Activated T-helper 1 cell treated with anti-CD3 and anti-CD28 coated beads, Interleukin-12 subunit alpha, Interleukin-12 subunit beta, Interleukin-2, Interleukin-4 antibody, amounts not matched to agents 30 ng/mL and 10 ng/mL and 1 ng/mL, durations not matched to agents 14 hours and 24 hours and 36 hours (primary cell): ENCODE results near the gene TNNI2. TPM values are rescaled to one million over a fixed set of nuclear protein-coding genes. Genes with fewer than 3 reads are reported as not detected.

Experiments used
- DNase-seq: peaks from one replicate; pipeline ENCODE4 v3.0.0; 2021; ENCODE audit warnings: low spot score
- H3K27ac Mint-ChIP-seq: one replicate; pipeline ENCODE4 v1.8.0; 2021; ENCODE audit warnings: mild to moderate bottlenecking, mixed read lengths
- H3K27me3 Mint-ChIP-seq: one replicate; pipeline ENCODE4 v1.8.0; 2022; ENCODE audit warnings: mild to moderate bottlenecking, moderate library complexity, mixed read lengths; ENCODE audit not compliant: insufficient read depth
- H3K36me3 Mint-ChIP-seq: one replicate; pipeline ENCODE4 v1.8.0; 2021; ENCODE audit warnings: low read depth, mixed read lengths
- H3K4me1 Mint-ChIP-seq: one replicate; pipeline ENCODE4 v1.8.0; 2021; ENCODE audit warnings: low read depth, mixed read lengths
- H3K4me3 Mint-ChIP-seq: one replicate; pipeline ENCODE4 v1.8.0; 2021; ENCODE audit warnings: mild to moderate bottlenecking, moderate library complexity, mixed read lengths
- H3K9me3 Mint-ChIP-seq: one replicate; pipeline ENCODE4 v1.8.0; 2021; ENCODE audit warnings: mixed read lengths
- intact Hi-C: fragments of 100-400 bp; cut with micrococcal nuclease; formaldehyde crosslinking; loops from one replicate; pipeline ENCODE4 v1.15.1; 2024
- total RNA-seq: library from RNA; stranded (reverse); gene quantifications from 2 replicates; pipeline ENCODE4 v1.2.3, GENCODE V29; 2022

The TNNI2 gene
- total RNA-seq, 1 donor from 2014 or later, result not detected

GRCh38 chr11:1832211-1832919 is 6.4 kb upstream of the TNNI2 start:
- intact Hi-C loops, result loop anchor here (1.0 kb wide), 2 partner anchors 138 to 180 kb away; no protein-coding TSS in a partner anchor
- H3K27ac Mint-ChIP-seq, result no peak overlapping the region
- no peak overlapping the region for H3K4me3 Mint-ChIP-seq
- no peaks in the 10 kb centered on the region for H3K4me1 Mint-ChIP-seq
- peak; percentile 51 for DNase-seq
- peaks cover 2% of the 10 kb centered on the region for H3K27me3 Mint-ChIP-seq
- H3K9me3 Mint-ChIP-seq, result no peaks in the 10 kb centered on the region
- no peaks in the 10 kb centered on the region for H3K36me3 Mint-ChIP-seq

GRCh38 chr11:1832920-1833295 is 5.9 kb upstream of the TNNI2 start:
- intact Hi-C loops, result loop anchor here (1.0 kb wide), 2 partner anchors 139 to 181 kb away; no protein-coding TSS in a partner anchor
- H3K9me3 Mint-ChIP-seq, result no peaks in the 10 kb centered on the region

GRCh38 chr11:1834062-1834610 is 4.6 kb upstream of the TNNI2 start:
- DNase-seq, result no peak
- Mint-ChIP-seq H3K27ac (no peak overlapping the region), H3K36me3 (no peaks in the 10 kb centered on the region), H3K9me3 (no peaks in the 10 kb centered on the region), H3K27me3 (peaks cover 2% of the 10 kb centered on the region), H3K4me3 (no peak overlapping the region), H3K4me1 (no peaks in the 10 kb centered on the region)
- intact Hi-C loops, result no loop called here

More at GRCh38 chr11:1832920-1833295, 5.9 kb upstream of the TNNI2 start:
- no peak for DNase-seq
- H3K27me3 Mint-ChIP-seq, result peaks cover 2% of the 10 kb centered on the region
- H3K4me3 Mint-ChIP-seq, result no peak overlapping the region
- H3K27ac Mint-ChIP-seq, result no peak overlapping the region
- no peaks in the 10 kb centered on the region for H3K4me1 Mint-ChIP-seq
- H3K36me3 Mint-ChIP-seq, result no peaks in the 10 kb centered on the region

- Mint-ChIP-seq H3K27me3 (peaks cover 2% of the 10 kb centered on the region), H3K27ac (no peak within 1 kb of the TSS), H3K9me3 (no peaks in the 10 kb centered on the region), H3K4me3 (no peak within 1 kb of the TSS), H3K36me3 (no peaks in the 10 kb centered on the region), H3K4me1 (no peaks in the 10 kb centered on the region)
- intact Hi-C loops, result no loop called here
- DNase-seq, result no peak
These were observed 3.8 kb upstream of the TNNI2 start, which contains the start of gene SYT8 for GRCh38 chr11:1834779-1835670. SYT8 (plus strand) TSS chr11:1834990; CDS start chr11:1835106, 116 bp downstream.

GRCh38 chr11:1835671-1836010 is 3.1 kb upstream of the TNNI2 start:
- H3K36me3 Mint-ChIP-seq, result no peaks in the 10 kb centered on the region
- H3K4me3 Mint-ChIP-seq, result no peak overlapping the region
- no peaks in the 10 kb centered on the region for H3K4me1 Mint-ChIP-seq
- no peak for DNase-seq
- intact Hi-C loops, result no loop called here
- H3K27ac Mint-ChIP-seq, result no peak overlapping the region
- peaks cover 2% of the 10 kb centered on the region for H3K27me3 Mint-ChIP-seq
- H3K9me3 Mint-ChIP-seq, result no peaks in the 10 kb centered on the region

GRCh38 chr11:1836011-1836945 is 2.5 kb upstream of the TNNI2 start:
- intact Hi-C loops, result no loop called here
- Mint-ChIP-seq H3K27me3 (peaks cover 2% of the 10 kb centered on the region), H3K4me3 (no peak overlapping the region), H3K4me1 (no peaks in the 10 kb centered on the region), H3K27ac (no peak overlapping the region), H3K9me3 (no peaks in the 10 kb centered on the region), H3K36me3 (no peaks in the 10 kb centered on the region)
- DNase-seq, result no peak

GRCh38 chr11:1837171-1838076 is 1.4 kb upstream of the TNNI2 start:
- H3K9me3 Mint-ChIP-seq, result no peaks in the 10 kb centered on the region
- DNase-seq, result peak; percentile 61
- no peaks in the 10 kb centered on the region for H3K36me3 Mint-ChIP-seq
- intact Hi-C loops, result loop anchor here (1.0 to 2.0 kb wide), 5 partner anchors 15 to 314 kb away; partner anchors contain the start of gene LSP1
- H3K27ac Mint-ChIP-seq, result no peak overlapping the region
- no peak overlapping the region for H3K4me3 Mint-ChIP-seq
- H3K4me1 Mint-ChIP-seq, result no peaks in the 10 kb centered on the region
- H3K27me3 Mint-ChIP-seq, result peaks cover 2% of the 10 kb centered on the region

GRCh38 chr11:1838077-1838425 is 730 bp upstream of the TNNI2 start:
- no peak for DNase-seq
- peaks cover 2% of the 10 kb centered on the region for H3K27me3 Mint-ChIP-seq
- H3K27ac Mint-ChIP-seq, result no peak overlapping the region
- peaks cover under 1% of the 10 kb centered on the region for H3K4me1 Mint-ChIP-seq
- H3K36me3 Mint-ChIP-seq, result no peaks in the 10 kb centered on the region
- H3K9me3 Mint-ChIP-seq, result no peaks in the 10 kb centered on the region
- intact Hi-C loops, result loop anchor here (1.0 to 2.0 kb wide), 2 partner anchors 15 to 80 kb away; partner anchors contain the start of gene LSP1
- no peak overlapping the region for H3K4me3 Mint-ChIP-seq

- no peaks in the 10 kb centered on the region for H3K36me3 Mint-ChIP-seq
- no peaks in the 10 kb centered on the region for H3K9me3 Mint-ChIP-seq
- H3K27ac Mint-ChIP-seq, result no peak overlapping the region
- H3K4me3 Mint-ChIP-seq, result no peak overlapping the region
- intact Hi-C loops, result loop anchor here (2.0 kb wide), 1 partner anchor 13 kb away; the partner anchor contains the start of gene LSP1
- no peak for DNase-seq
- peaks cover 12% of the 10 kb centered on the region for H3K4me1 Mint-ChIP-seq
- H3K27me3 Mint-ChIP-seq, result no peaks in the 10 kb centered on the region
These were observed 583 bp downstream of the TNNI2 start for GRCh38 chr11:1839204-1839923.

- no peak overlapping the region for H3K4me3 Mint-ChIP-seq
- no peaks in the 10 kb centered on the region for H3K27me3 Mint-ChIP-seq
- intact Hi-C loops, result loop anchor here (2.0 kb wide), 1 partner anchor 13 kb away; the partner anchor contains the start of gene LSP1
- no peak overlapping the region for H3K27ac Mint-ChIP-seq
- H3K9me3 Mint-ChIP-seq, result no peaks in the 10 kb centered on the region
- H3K36me3 Mint-ChIP-seq, result no peaks in the 10 kb centered on the region
- H3K4me1 Mint-ChIP-seq, result peaks cover 19% of the 10 kb centered on the region
- DNase-seq, result no peak
These were observed 1.4 kb downstream of the TNNI2 start for GRCh38 chr11:1839924-1840779.
